Breast epithelium (tissue), 4 donors: ENCODE results near the gene CXXC1. TPM values are rescaled to one million over a fixed set of nuclear protein-coding genes. Genes with fewer than 3 reads are reported as not detected.

ENCODE experiments used
- DNase-seq, 2 donors: peaks; one replicate each; pipeline ENCODE4 v3.0.0-alpha.2; 2019; ENCODE audit warnings: low spot score in 2 of 2
- H3K27ac ChIP-seq, 2 donors: fragments of 200-600 bp; sonication (generic) in 1 of 2; one replicate each; pipeline ENCODE4 v1.5.1; 2016 to 2019; ENCODE audit warnings: mild to moderate bottlenecking in 1 of 2
- H3K27me3 ChIP-seq, 2 donors: fragments of 200-600 bp; sonication (generic) in 1 of 2; one replicate each; pipeline versions ENCODE4 v1.5.1 to v1.6.0; 2017 to 2019; ENCODE audit warnings: control low read depth in 1 of 2, mild to moderate bottlenecking in 1 of 2
- H3K36me3 ChIP-seq: fragments of 200-600 bp; one replicate; pipeline ENCODE4 v1.5.1; 2019
- H3K4me1 ChIP-seq, 2 donors: fragments of 200-600 bp; sonication (generic); one replicate each; pipeline ENCODE4 v1.5.1; 2016 to 2019; ENCODE audit warnings: control low read depth in 1 of 2
- H3K4me3 ChIP-seq, 3 donors: fragments of 200-600 bp; sonication (generic); 1 replicate in 2 of 3; 2 replicates in 1 of 3; pipeline ENCODE4 v1.5.1; 2016 to 2019; ENCODE audit warnings: mild to moderate bottlenecking in 3 of 3, moderate library complexity in 2 of 3
- H3K9me3 ChIP-seq, 2 donors: fragments of 200-600 bp; sonication (generic) in 1 of 2; one replicate each; pipeline ENCODE4 v1.5.1; 2016 to 2019; ENCODE audit warnings: control low read depth in 1 of 2
- CTCF ChIP-seq, 3 donors: fragments of 450-650 bp; IDR thresholded peaks; one replicate each; pipeline ENCODE4 v1.5.1; 2016 to 2017; ENCODE audit warnings: antibody characterized with exemption in 3 of 3, mild to moderate bottlenecking in 3 of 3, moderate library complexity in 3 of 3
- POLR2A ChIP-seq: fragments of 450-650 bp; IDR thresholded peaks from one replicate; pipeline ENCODE4 v1.6.1; 2016; ENCODE audit warnings: antibody characterized with exemption, mild to moderate bottlenecking, moderate library complexity
- POLR2AphosphoS5 ChIP-seq, 3 donors: sonication (generic); formaldehyde crosslinking; IDR thresholded peaks; one replicate each; pipeline ENCODE4 v1.6.1; 2017; ENCODE audit warnings: antibody characterized with exemption in 3 of 3
- intact Hi-C: fragments of 100-400 bp; cut with DNase I; formaldehyde crosslinking; loops from one replicate; pipeline ENCODE4 v1.15.1; 2023; ENCODE audit warnings: low total_unique reads
- total RNA-seq, 3 donors: library from RNA; depleted of rRNA; stranded (reverse); fragments of >200 nt; gene quantifications; one replicate each; pipeline ENCODE4 v1.1.0, GENCODE V29; 2016

Gene CXXC1
- total RNA-seq, 3 donors from 2014 or later: 50.6 to 64.2 (median 61.5) TPM

- peaks cover 0 to 5% of the 10 kb centered on the region in 2 donors for H3K4me1 ChIP-seq
- peak overlapping the region; percentile 94 for H3K27ac ChIP-seq
- intact Hi-C loops: no loop called here
- H3K4me3 ChIP-seq: peak overlapping the region; percentile 72 to 95 (median 91)
- H3K36me3 ChIP-seq: peaks cover 12% of the 10 kb centered on the region
- TF ChIP-seq POLR2AphosphoS5 (IDR thresholded peaks at IDR 0.05): no peak
- no peak for TF ChIP-seq CTCF (IDR thresholded peaks at IDR 0.05)
- TF ChIP-seq POLR2A: no peak
- H3K9me3 ChIP-seq: no peaks in the 10 kb centered on the region
- DNase-seq: no peak
- no peaks in the 10 kb centered on the region for H3K27me3 ChIP-seq
Observed at GRCh38 chr18:50280707-50281294, 6.7 kb downstream of the CXXC1 start.

GRCh38 chr18:50279752-50280151 is 7.7 kb downstream of the CXXC1 start:
- TF ChIP-seq CTCF (IDR thresholded peaks at IDR 0.05) (no peak), POLR2AphosphoS5 (IDR thresholded peaks at IDR 0.05) (no peak), POLR2A (no peak)
- Histone ChIP-seq H3K4me3 (peak overlapping the region in 2 of 3 donors; percentile 91 to 95), H3K36me3 (peaks cover 20% of the 10 kb centered on the region), H3K9me3 (no peaks in the 10 kb centered on the region), H3K27me3 (no peaks in the 10 kb centered on the region), H3K27ac (peak overlapping the region in 1 of 2 donors; percentile 94), H3K4me1 (peaks cover 0 to 5% of the 10 kb centered on the region in 2 donors)
- no peak for DNase-seq
- intact Hi-C loops: no loop called here

- Histone ChIP-seq H3K27ac (no peak overlapping the region), H3K4me3 (no peak overlapping the region), H3K36me3 (peaks cover 31% of the 10 kb centered on the region), H3K9me3 (no peaks in the 10 kb centered on the region), H3K27me3 (no peaks in the 10 kb centered on the region), H3K4me1 (peaks cover 0 to 5% of the 10 kb centered on the region in 2 donors)
- TF ChIP-seq POLR2AphosphoS5 (IDR thresholded peaks at IDR 0.05): no peak
- TF ChIP-seq POLR2A: no peak
- no peak for TF ChIP-seq CTCF (IDR thresholded peaks at IDR 0.05)
- no peak for DNase-seq
- intact Hi-C loops: no loop called here
Observed at GRCh38 chr18:50277942-50278341, 9.6 kb downstream of the CXXC1 start.

GRCh38 chr18:50276452-50276851 is 11.0 kb downstream of the CXXC1 start:
- Histone ChIP-seq H3K9me3 (no peaks in the 10 kb centered on the region), H3K4me3 (no peak overlapping the region), H3K27me3 (no peaks in the 10 kb centered on the region), H3K4me1 (peaks cover 0 to 5% of the 10 kb centered on the region in 2 donors), H3K36me3 (peaks cover 37% of the 10 kb centered on the region), H3K27ac (no peak overlapping the region)
- intact Hi-C loops: no loop called here
- TF ChIP-seq POLR2AphosphoS5 (IDR thresholded peaks at IDR 0.05): no peak
- TF ChIP-seq POLR2A: no peak
- no peak for TF ChIP-seq CTCF (IDR thresholded peaks at IDR 0.05)
- DNase-seq: no peak

GRCh38 chr18:50275503-50276036 is 11.9 kb downstream of the CXXC1 start:
- no peak for TF ChIP-seq POLR2A
- TF ChIP-seq POLR2AphosphoS5 (IDR thresholded peaks at IDR 0.05): no peak
- TF ChIP-seq CTCF (IDR thresholded peaks at IDR 0.05): no peak
- Histone ChIP-seq H3K27me3 (no peaks in the 10 kb centered on the region), H3K27ac (no peak overlapping the region), H3K36me3 (peaks cover 42% of the 10 kb centered on the region), H3K4me1 (peaks cover 0 to 5% of the 10 kb centered on the region in 2 donors), H3K9me3 (no peaks in the 10 kb centered on the region), H3K4me3 (no peak overlapping the region)
- no peak for DNase-seq
- intact Hi-C loops: no loop called here
